HG03097 (cell line): ENCODE measurements around the gene PTN.
"Not testable (repeated sequence)": the region's sequence is repeated elsewhere in the genome, so short reads cannot be mapped to it uniquely, and the experiment has no call there.

ENCODE experiments used
- ATAC-seq: cut with Tn5 transposase; IDR thresholded peaks from one replicate; pipeline ENCODE4 v1.9.1; 2021; ENCODE audit not compliant: unreplicated experiment, low FRiP score

PTN gene

GRCh38 chr7:137196648-137197047 lies 146.9 kb downstream of the PTN start:
- ATAC-seq, result no peak

GRCh38 chr7:137195996-137196395 lies 147.5 kb downstream of the PTN start:
- no peak for ATAC-seq

- not testable (repeated sequence) for ATAC-seq
Measured at GRCh38 chr7:137181619-137182018, 161.9 kb downstream of the PTN start.
